HG02852 (cell line): Measurements from ENCODE around the gene DDX19B.
"Not testable (repeated sequence)": the region's sequence is repeated elsewhere in the genome, so short reads cannot be mapped to it uniquely, and the experiment has no call there.

ENCODE experiments used
- ATAC-seq: cut with Tn5 transposase; IDR thresholded peaks from one replicate; pipeline ENCODE4 v1.9.1; 2021; ENCODE audit warnings: mild to moderate bottlenecking, moderate library complexity; ENCODE audit not compliant: unreplicated experiment

The DDX19B gene

DNA sequence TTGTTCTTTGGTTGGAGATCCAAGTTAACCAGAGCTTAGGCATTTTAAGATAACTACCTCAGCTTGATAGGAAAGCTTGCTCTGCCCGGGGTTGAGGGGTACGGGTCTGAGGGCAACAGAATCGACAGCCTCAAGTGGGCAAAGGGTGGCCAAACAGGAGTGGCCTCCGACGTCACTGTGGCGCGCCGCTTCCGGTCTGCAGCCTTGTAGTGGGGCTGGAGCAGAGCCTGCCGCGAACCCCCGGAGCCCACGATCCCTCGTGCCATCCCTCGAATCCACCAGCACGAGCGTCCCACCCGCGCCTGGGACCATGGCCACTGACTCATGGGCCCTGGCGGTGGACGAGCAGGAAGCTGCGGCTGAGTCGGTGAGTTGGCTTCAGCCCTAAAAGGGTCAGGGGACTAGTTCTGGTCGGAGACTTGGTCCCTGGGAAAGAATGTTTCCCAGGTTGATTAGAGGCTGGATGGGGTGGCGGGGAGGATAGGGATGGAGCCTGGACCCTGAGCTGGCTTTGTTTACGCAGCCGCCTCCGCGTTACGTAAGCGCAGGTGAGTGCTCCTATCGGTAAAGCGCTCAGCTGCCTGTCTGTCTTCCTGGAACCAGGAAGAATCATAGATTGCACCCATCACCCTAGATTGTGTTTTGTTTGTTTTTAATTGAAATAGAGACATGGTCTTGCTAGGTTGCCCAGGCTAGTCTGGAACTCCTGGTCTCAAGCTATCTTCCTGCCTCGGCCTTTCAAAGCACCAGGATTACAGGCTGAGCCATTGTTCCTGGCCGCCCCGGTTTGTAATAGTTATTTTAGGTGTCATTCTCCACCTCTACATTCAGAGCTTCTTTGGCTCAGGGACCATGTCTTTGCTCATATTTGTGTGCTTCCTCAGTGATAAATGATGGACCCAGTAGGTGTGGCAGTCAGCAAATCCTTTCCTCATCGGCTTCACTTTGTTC, at the start of gene DDX19B:
TSS of gene DDX19B (plus strand) at position 199 of the 951 bp plus-strand sequence. CDS start at position 311, 112 bp downstream.
- peak; percentile 82 for ATAC-seq

DNA sequence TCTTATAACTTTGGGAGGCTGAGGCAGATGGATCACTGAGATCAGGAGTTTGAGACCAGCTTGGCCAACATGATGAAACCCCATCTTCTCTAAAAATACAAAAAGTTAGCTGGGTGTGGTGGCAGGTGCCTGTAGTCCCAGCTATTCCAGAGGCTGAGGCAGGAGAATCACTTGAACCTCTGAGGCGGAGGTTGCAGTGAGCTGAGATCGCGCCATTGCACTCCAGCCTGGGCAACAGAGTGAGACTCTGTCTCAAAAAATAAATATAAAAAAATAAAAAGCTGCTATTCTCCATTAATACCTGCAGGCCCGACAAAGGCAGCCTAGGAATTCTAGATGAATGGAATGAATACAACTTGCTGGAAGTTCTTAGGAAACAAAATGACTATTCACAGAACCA, 49.3 kb upstream of the DDX19B start:
- not testable (repeated sequence) for ATAC-seq

DNA sequence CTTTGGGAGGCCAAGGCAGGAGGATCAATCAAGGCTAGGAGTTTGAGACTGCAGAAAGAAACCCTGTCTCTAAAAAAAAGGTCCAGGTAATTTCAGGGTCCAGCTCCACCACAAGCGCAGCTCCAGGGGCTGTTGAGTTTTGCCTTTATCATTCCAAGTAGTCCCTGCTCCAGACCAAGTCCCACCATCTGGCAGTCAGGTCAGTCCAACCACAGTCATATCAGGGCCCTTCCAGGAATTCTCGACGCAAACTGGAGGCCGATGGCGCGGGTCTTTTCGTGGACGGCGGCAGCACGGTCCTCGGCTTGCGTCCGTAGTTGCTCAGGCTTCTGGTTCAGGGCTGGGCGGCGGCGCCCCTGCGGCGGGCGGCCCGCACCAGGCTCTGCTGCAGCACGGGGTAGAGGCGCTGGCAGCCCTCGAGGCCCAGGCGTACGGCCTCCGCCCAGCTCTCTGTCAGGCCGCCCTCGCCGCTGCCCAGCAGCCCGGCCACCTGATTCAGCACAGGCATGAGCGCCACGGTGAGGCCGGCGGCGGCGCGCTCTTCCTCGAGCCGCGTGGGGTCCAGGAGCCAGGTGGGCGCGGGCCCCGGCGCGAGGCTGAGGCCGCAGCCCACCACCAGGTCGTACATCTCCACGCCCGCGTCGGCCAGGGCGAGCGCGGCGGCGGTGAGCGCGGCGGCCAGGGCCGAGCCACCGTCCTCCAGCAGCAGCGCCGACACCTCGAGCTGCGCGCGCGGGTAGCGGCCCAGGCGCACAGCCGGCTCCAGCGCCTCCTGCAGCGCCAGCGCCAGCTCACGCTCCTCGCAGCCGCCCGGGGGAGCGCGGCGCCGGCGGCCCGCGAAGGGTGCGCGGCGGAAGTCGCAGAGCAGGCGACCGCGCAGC, 48.0 kb upstream of the DDX19B start:
- peak; percentile 41 for ATAC-seq

DNA sequence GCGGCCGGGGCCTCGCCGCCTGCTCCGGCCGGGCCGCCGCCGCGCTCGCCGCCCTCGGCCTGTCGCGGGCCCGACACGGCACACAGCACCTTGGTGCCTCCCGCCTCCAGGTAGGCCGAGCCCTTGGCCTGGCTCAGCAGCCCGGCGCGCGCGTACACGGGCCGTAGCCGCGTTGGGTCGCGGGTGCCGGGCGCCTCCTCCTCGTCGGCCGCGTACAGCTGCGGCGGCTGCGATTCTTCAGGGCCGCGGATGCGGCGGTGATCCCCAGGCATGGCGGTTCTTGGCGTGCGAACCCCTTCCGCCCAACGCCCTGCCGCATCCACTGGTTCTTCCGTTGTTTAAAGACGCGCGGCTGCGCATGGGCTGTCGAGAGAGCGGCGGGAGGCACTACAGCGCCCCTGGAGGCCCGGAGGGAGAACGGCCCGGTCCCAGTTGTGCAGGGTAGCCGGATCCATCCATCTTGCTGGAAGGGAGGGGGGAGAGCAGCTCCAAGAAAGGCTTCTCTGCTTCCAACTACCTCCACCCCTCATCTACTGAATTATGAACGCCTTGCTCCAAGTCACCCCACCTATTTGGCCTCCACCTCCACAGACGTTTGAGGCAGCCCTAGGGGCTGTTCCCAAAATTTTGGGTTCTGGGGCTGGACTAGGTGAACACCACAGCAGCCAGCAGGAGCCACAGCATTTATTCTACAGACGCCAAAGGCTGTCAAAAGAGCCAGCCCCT, 47.2 kb upstream of the DDX19B start, which contains the start of gene EXOSC6:
TSS of gene EXOSC6 (minus strand) at position 312 of the 726 bp plus-strand sequence. CDS start at position 272, 40 bp downstream.
- peak; percentile 85 for ATAC-seq

DNA sequence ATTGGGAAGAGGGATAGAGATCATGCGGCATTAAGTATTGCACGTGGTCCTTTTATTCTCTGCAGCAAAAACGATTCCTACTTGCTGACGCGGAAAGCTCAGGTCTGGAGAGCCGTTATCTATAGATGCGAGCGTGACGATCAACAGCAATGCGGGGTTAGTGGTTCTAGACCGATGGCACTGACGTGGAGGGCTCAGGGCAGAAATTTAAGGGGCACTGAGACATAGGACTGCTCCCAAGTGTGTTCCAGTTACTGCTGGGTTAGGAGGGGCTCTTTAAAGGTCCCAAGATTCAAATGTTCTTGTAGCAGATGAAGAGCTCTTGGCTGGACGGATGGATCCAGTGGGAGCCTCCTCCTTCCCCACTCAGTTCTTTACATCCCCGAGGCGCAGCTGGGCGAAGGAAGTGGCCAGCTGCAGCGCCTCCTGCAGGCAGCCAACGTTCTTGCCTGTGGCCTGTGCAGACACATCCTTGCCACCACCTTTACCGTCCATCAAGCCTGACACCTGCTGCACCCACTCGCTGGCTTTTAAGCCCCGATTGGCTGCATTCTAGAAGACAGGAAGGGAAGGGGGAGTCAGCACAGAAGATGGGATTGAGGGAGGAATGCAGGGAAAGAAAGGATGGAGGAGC, 46.5 kb upstream of the DDX19B start:
- ATAC-seq = no peak

DNA sequence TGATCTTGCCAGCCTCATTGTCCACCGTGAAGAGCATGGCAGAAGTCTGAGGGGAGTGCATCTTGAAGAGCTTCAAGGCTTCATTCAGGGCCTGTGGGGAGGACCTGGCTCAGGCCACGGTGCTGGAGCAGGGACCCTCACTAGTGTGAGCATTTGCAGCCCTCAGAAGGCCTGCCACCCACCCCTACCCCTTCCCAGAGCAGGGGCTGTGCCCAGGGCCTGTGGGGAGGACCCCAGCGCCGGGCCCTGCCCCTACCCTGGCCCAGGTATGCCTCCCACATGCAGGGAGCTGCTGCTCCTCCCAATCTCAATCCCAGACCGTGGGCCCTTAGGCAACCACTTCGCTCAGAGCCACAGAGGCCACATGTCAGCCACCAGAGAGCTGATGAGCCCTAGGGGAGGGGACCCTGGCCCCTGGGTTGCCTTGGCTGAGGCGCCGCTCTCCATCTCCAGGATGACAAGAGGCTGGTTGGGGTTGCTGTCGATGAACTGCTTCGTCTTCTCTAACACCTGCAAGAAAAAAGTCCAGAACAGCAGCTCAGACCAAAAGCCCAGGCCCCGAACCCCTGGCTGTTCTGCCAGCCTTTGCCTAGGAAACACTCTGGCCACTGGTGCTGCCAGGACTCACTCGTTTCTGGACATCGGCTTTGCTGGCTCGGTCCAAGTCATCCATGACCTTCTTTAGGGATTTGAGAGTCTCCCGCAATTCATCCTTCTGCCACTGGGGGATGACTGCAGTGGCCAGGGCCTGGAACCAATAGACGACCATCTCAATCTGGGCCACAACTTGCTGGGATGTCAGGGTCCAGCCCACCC, 45.5 kb upstream of the DDX19B start:
- ATAC-seq = no peak

DNA sequence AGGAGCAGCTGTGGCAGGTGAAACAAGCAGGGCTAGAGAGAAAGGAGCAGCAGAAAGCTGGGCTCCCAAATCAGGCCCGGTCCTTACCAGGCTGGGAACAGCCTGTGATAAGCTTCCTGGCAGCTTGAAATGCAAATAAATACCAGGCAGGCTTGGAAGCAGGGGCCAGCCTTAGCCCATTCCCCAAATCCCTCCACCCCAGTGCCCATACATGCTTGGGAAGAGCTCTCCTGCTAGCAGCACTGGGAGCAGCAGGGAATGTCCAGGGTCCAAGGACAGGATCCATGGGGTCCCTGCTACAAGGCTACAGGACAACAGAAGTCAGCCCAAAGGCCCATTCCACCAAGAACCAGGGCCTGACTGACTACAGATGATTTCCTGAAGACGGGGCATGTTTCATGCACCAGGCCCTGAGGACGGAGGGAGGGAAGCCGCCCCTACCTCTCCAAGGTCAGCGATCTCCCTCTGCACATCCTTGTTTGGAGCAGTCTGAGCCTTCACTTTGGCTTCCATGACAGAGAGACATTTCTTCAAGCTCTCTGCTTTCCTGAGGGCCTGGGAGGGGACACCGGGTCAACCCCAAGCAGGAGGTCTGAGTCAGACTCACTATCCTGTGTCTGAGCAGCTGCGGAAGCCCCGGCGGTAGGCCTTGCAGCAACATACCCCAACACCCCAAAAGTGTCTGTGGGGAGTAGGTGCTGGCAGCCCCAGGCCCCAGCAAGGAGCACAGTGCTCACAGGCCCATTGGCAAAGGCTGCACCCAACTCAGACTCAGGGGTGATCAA, 44.6 kb upstream of the DDX19B start:
- no peak for ATAC-seq

DNA sequence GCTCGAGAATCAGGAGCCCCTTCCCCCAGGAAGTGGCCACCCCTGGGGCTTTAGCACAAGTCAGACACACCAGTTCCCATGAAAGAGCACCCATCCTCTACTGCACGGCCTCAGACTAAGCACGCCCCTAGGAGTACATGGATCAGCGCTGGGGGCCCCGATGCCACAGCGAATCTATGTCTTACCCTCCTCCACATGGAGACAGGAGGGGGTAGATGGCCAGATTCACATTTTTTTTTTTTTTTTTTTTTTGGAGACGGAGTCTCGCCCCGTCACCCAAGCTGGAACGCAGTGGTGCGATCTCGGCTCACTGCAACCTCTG, 44.1 kb upstream of the DDX19B start:
- ATAC-seq = no peak

DNA sequence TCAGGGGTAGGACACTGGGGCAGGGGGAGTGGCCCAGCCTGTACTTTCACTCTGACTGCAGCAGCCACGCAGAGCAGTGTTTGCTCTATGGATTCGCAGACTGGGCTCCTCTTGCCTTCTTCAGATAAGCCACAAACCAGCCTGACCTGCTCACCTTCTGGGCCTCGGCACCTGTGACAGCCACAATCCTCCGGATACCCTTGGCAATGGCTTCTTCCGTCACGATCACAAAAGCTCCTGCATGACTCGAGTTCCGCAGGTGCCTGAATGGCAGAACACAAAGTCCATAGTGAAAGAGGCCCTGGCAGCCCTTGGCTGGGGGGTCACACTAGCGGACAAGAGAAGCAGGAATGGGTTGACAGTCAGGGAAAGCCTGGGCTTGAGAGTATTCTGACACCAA, 43.4 kb upstream of the DDX19B start:
- ATAC-seq = no peak

DNA sequence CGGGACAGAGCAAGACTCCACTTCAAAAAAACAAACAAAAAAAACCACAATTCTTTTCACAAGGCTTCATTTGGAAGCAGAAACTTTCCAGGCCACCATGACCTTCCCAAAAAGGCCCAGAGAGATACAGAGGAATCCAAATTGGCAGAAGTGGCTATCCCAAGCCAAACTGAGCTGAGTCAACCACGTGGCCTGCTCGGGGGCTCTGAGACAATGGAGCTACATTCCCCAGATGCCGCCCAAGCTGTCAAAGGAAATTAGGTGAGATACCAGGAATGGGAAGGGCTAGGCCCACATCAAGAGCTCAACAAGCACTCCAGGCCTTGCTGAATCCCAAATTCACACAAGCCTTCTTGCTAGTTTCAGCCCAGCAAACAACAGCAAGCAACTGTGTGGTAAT, 41.6 kb upstream of the DDX19B start:
- ATAC-seq = no peak

DNA sequence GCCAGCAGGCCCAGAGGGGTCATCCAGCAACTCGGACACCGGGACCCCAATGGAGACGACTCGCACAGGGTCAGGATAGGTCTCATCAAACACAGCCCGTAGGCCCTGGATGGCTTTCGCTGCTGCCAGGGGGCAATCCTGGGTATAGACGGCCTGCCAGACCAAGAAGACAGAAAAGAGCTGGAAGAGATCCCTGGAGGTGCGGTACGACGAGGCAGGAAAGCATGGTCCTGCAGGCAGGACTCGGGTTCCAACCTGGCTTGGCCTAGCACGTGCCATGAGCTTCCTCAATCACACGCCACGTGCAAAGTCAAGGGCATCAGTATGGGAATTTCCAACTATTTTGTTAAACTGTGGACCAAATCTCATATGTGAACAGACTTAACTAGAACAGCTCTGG, 40.9 kb upstream of the DDX19B start:
- ATAC-seq = no peak

DNA sequence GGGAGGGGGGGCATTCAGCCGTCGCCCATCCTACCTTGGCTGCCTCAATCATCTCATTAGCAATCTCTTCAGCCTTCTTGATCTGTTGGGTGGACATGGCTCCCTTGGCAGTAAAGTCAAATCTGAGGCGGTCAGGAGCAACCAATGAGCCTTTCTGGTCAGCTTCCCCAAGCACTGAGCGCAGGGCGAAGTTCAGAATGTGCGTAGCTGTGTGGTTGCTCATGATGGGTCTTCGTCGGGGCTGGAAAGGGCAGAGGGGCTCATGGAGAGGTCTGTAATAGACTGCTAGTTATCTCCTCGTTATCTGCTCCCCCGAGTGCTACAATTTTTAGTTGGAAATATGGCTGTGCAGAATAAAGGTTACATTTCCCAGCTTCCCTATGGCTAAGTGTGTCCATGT, 40.0 kb upstream of the DDX19B start:
- no peak for ATAC-seq

DNA sequence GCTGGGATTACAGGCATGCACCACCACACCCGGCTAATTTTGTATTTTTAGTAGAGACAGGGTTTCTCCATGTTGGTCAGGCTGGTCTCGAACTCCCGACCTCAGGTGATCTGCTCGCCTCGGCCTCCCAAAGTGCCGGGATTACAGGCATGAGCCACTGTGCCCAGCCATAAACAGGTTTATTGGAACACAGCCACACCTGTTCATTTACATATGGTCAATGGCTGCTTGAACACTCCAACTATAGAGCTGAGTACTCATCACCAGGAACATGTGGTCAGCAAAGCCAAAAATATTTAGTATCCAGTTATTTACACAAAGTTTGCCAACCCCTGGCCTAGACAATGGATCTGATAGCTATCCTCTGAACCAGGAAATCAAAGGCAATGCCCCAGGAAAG, 39.1 kb upstream of the DDX19B start:
- ATAC-seq = not testable (repeated sequence)

DNA sequence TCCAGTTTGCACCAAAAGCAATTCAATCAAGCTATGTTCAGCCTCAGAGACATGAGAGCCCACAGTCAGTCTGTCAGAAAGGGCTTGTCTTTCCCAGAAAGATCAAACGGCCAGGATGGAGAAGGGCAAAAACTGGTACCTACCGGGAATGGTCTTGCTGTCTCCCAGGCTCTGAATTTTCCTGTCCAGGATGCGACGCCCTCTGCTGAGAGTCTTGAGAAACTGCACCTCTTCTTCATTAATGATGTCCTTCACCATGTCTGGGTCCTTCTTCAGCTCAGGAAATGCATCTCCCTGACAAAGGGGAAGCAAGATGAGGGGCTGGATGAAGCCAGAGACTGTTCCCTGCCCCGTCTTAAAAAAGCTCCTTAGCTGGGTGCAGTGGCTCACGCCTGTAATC, 31.5 kb upstream of the DDX19B start:
- ATAC-seq = no peak

DNA sequence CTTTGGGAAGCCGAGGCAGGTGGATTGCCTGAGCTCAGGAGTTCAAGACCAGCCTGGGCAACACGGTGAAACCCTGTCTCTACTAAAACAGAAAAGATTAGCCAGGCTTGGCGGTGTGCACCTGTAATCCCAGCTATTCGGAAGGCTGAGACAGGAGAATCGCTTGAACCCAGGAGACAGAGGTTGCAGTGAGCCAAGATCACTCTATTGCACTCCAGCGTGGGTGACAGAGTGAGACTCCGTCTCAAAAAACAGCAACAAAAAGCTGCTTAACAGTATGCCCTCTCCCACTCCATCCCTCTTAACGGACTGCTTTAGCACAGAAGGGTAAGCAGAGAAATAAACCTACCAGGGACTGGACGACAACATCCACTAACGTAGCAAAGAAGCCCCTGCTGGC, 31.1 kb upstream of the DDX19B start:
- not testable (repeated sequence) for ATAC-seq

DNA sequence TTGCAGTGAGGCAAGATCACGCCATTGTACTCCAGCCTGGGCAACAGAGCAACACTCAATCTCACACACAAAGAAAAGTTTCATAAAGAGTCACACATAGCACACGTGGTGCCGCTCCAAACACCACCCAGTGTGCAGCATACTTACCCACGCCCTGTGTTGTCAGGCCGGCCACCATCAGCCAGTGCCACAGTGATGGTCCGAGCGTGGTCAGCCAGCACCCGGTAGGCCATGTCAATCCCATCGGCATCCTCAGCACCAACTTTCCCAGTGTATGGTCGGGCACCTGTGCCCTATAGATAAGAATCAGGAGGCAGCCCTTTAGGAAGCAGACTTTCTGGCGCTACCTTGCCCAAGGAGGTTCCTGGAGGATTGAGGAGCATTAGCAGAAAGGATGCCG, 29.5 kb upstream of the DDX19B start:
- ATAC-seq = no peak

DNA sequence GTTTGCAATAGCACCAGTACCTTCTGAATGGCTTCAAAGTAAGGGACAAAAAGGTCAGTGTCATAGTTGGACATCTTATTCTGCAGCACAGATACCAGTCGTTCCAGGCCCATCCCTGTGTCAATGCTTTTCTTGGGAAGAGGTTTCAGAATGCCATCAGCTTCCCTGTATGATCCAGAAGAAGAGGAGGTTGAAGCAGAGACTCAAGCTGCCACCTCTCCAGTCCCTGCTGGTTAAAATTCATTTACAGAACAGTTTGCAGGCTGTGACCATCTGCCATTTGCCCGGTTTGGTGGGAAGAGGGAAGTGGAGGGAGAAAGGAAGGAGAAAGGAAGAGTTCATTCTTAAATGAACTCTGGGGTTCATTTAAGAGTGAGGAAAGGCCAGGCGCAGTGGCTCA, 28.8 kb upstream of the DDX19B start:
- ATAC-seq = no peak

DNA sequence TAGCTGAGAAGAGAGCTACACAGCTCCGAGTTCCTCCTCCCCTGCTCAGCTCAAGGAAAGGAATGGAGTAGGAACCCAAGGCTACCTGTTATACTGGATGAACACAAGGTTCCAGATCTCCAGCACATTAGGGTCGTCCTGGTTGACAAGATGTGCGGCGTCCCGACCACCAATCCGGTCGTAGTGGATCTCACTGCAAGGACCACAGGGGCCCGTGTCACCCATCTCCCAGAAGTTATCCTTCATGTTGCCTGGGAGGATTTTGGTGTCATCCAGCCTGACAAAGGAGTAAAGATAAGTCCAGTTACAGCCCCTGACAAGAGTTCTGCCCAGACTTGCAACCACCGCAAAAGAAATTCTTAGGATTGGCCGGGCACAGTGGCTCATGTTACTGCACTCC, 27.3 kb upstream of the DDX19B start:
- no peak for ATAC-seq

DNA sequence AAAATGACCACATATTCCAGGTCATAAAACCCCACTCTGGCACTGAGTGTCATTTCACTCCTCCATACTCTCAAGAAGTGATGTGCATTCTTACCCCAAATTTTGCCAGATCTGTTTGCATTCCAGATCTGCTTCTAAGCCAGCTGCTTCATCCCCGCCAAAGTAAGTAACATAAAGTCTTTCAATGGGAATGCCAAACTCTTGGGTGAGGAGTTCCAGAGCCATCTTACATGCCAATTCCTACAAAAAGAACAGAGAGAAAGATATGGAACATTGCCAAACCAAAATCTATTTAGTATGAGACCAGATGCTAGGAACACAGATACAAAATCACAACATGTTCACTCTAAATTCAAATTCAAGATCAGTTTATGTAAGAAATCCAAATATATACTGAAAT, 22.6 kb upstream of the DDX19B start:
- no peak for ATAC-seq
